Endothelial cell of umbilical vein (primary cell): ENCODE measurements around the gene IL24. TPM values are rescaled to one million over a fixed set of nuclear protein-coding genes. Genes with fewer than 3 reads are reported as not detected.

Source experiments
- BruUV-seq: library from RNA; stranded (reverse); fragments of 400-500 nt; replicated peaks from 2 replicates; lab custom pipeline; 2021; lab: Mats Ljungman, UMichigan
- CTCF ChIA-PET: fragments of 300-600, 350-600 bp; sonication (Branson Sonifier 250); formaldehyde crosslinking; loops from one replicate; lab custom pipeline; 2021; ENCODE audit warnings: antibody characterized with exemption, inconsistent platforms; lab: Charles Lee
- POLR2A ChIA-PET: fragments of 300-600, 350-600 bp; sonication (Branson Sonifier 250); formaldehyde crosslinking; loops from one replicate; lab custom pipeline; 2021; ENCODE audit warnings: antibody characterized with exemption, inconsistent platforms; lab: Charles Lee
- DNase-seq: peaks from one replicate; pipeline ENCODE4 v3.0.0-alpha.2; 2011; ENCODE audit warnings: low read depth, low spot score
- FAIRE-seq: peaks from 2 replicates; lab custom pipeline; 2011; peaks lifted over from hg19 to GRCh38; lab: Jason Lieb, UNC
- H2AFZ ChIP-seq: 2 replicates; pipeline ENCODE4 v1.6.0; 2012; ENCODE audit warnings: low read depth, low read length, control low read depth, inconsistent platforms
- H3K27ac ChIP-seq: 2 replicates; pipeline ENCODE4 v1.5.1; 2011; ENCODE audit warnings: low read depth, mild to moderate bottlenecking, control low read depth, low read length, moderate library complexity; ENCODE audit not compliant: insufficient read depth
- H3K27me3 ChIP-seq, 2 experiments: 2 replicates each; pipeline versions ENCODE4 v1.6.0 to v1.6.1; 2011; ENCODE audit warnings: low read length in 2 of 2, mixed read lengths in 1 of 2; ENCODE audit not compliant: control insufficient read depth in 2 of 2, insufficient read depth in 2 of 2
- H3K36me3 ChIP-seq, 2 experiments: 2 replicates in 1 of 2; 3 replicates in 1 of 2; pipeline ENCODE4 v1.5.1; 2011; ENCODE audit warnings: low read length in 2 of 2, mild to moderate bottlenecking in 1 of 2, moderate library complexity in 1 of 2; ENCODE audit not compliant: control insufficient read depth in 2 of 2, insufficient read depth in 2 of 2; ENCODE audit errors: extremely low read depth in 1 of 2
- H3K4me1 ChIP-seq: 3 replicates; pipeline ENCODE4 v1.5.1; 2011; ENCODE audit warnings: mild to moderate bottlenecking, low read length; ENCODE audit not compliant: control insufficient read depth, insufficient read depth; ENCODE audit errors: extremely low read depth
- H3K4me2 ChIP-seq: 2 replicates; pipeline ENCODE4 v1.6.1; 2011; ENCODE audit warnings: low read length, control low read depth, mixed read lengths; ENCODE audit not compliant: insufficient read depth
- H3K4me3 ChIP-seq, 3 experiments: fragments of 200-600 bp in 1 of 3; sonication (generic), shearing (Covaris generic) in 1 of 3; replicated peaks in 1 of 3; 2 replicates each; pipeline ENCODE4 v1.5.1; 2011 to 2016; ENCODE audit warnings: control low read depth in 3 of 3, low read length in 3 of 3, mild to moderate bottlenecking in 2 of 3, inconsistent platforms in 1 of 3, low read depth in 1 of 3, moderate library complexity in 1 of 3; ENCODE audit not compliant: insufficient read depth in 1 of 3
- H3K79me2 ChIP-seq: 2 replicates; pipeline ENCODE4 v1.6.0; 2012; ENCODE audit warnings: low read length, inconsistent platforms; ENCODE audit not compliant: control insufficient read depth, insufficient read depth
- H3K9ac ChIP-seq: replicated peaks from 2 replicates; pipeline ENCODE3; 2011; ENCODE audit warnings: low read length, control low read depth; ENCODE audit not compliant: insufficient read depth; ENCODE audit errors: extremely low read depth
- H3K9me1 ChIP-seq: replicated peaks from 3 replicates; pipeline ENCODE4 v1.6.0; 2011; ENCODE audit warnings: mild to moderate bottlenecking, low read length; ENCODE audit not compliant: control insufficient read depth, insufficient read depth; ENCODE audit errors: extremely low read depth
- H3K9me3 ChIP-seq: replicated peaks from 2 replicates; pipeline ENCODE4 v1.5.1; 2012; ENCODE audit warnings: low read length, inconsistent platforms; ENCODE audit not compliant: control insufficient read depth, insufficient read depth
- H4K20me1 ChIP-seq: replicated peaks from 2 replicates; pipeline ENCODE3; 2011; ENCODE audit warnings: mild to moderate bottlenecking, low read length; ENCODE audit not compliant: control insufficient read depth, insufficient read depth; ENCODE audit errors: extremely low read depth
- CTCF ChIP-seq, 2 donors: IDR thresholded peaks; 1 replicate in 1 of 2; 2 replicates in 1 of 2; pipeline ENCODE4 v1.5.1; 2011; ENCODE audit warnings: low read length in 2 of 2, mild to moderate bottlenecking in 2 of 2, moderate library complexity in 2 of 2, control low read depth in 1 of 2, inconsistent platforms in 1 of 2, low read depth in 1 of 2; ENCODE audit not compliant: insufficient read depth in 1 of 2; ENCODE audit errors: extremely low read depth in 1 of 2
- EZH2 ChIP-seq: IDR thresholded peaks from 2 replicates; pipeline ENCODE4 v1.6.1; 2012; ENCODE audit warnings: borderline replicate concordance, low read depth, mild to moderate bottlenecking, moderate library complexity, low read length, inconsistent platforms; ENCODE audit not compliant: severe bottlenecking
- FOS ChIP-seq: IDR thresholded peaks from 2 replicates; pipeline ENCODE4 v1.6.1; 2011; ENCODE audit warnings: mild to moderate bottlenecking, low read length, moderate library complexity, borderline replicate concordance; ENCODE audit not compliant: insufficient read depth
- GATA2 ChIP-seq: IDR thresholded peaks from 2 replicates; pipeline ENCODE4 v1.7.0; 2011; ENCODE audit warnings: low read depth, mild to moderate bottlenecking, moderate library complexity, mixed read lengths, low read length; ENCODE audit not compliant: insufficient read length, insufficient read depth
- JUN ChIP-seq: IDR thresholded peaks from 2 replicates; pipeline ENCODE4 v1.6.1; 2011; ENCODE audit warnings: borderline replicate concordance, low read depth; ENCODE audit not compliant: insufficient read length, insufficient read depth
- MAX ChIP-seq: IDR thresholded peaks from 2 replicates; pipeline ENCODE4 v1.6.1; 2011; ENCODE audit not compliant: insufficient read depth, insufficient read length
- MYC ChIP-seq: IDR thresholded peaks from one replicate; pipeline ENCODE4 v1.6.1; 2011; ENCODE audit warnings: mild to moderate bottlenecking, low read depth, low read length
- POLR2A ChIP-seq: IDR thresholded peaks from 2 replicates; pipeline ENCODE4 v1.6.1; 2012; ENCODE audit warnings: low read depth, mild to moderate bottlenecking, control low read depth, low read length
- POLR2AphosphoS5 ChIP-seq: IDR thresholded peaks from 2 replicates; pipeline ENCODE4 v1.6.1; 2012; ENCODE audit warnings: low read depth, mild to moderate bottlenecking, control low read depth, low read length, moderate library complexity; ENCODE audit not compliant: insufficient read depth
- dilution Hi-C: fragments of 300-500 bp; cut with MboI; formaldehyde crosslinking; loops from one replicate; pipeline ENCODE4 v1.15.0; 2019; ENCODE audit warnings: low sequenced_read_pairs; ENCODE audit not compliant: extremely low pct_ligation_motif_present
- intact Hi-C: fragments of 100-400 bp; cut with micrococcal nuclease; formaldehyde crosslinking; loops from one replicate; pipeline ENCODE4 v1.10.0; 2022
- polyA plus RNA-seq, 4 experiments: library from polyadenylated mRNA; depleted of rRNA in 3 of 4; stranded (reverse) in 3 of 4; unstranded in 1 of 4; fragments of >200 nt; gene quantifications; 2 replicates each; pipeline versions ENCODE4 v1.2.1 to v1.2.3, GENCODE V29; 2011 to 2012; ENCODE audit warnings: missing spikeins in 1 of 4
- total RNA-seq: library from RNA; stranded (reverse); gene quantifications from 2 replicates; pipeline ENCODE4 v1.2.3, GENCODE V29; 2021

The IL24 gene
- total and polyA plus RNA-seq, 2 donors (not counting 3 experiments of a cell fraction or from before 2014, with no cell fraction given), result not detected

- no peak overlapping the region for H3K4me3 ChIP-seq
- H3K4me1 ChIP-seq, result no peaks in the 10 kb centered on the region
- no peaks in the 10 kb centered on the region for H3K79me2 ChIP-seq
- H3K9me3 ChIP-seq, result no peaks in the 10 kb centered on the region
- H3K4me2 ChIP-seq, result no peak overlapping the region
- no peaks in the 10 kb centered on the region for H4K20me1 ChIP-seq
- H3K27ac ChIP-seq, result no peak overlapping the region
- ChIA-PET CTCF (interaction anchor here (1.6 to 1.7 kb wide), 3 partner anchors 11 to 584 kb away, joined by 3 to 4 read pairs (median 4); no protein-coding TSS in a partner anchor), POLR2A (no interaction called here)
- intact Hi-C loops (loop anchor here (10.0 kb wide), 1 partner anchor 421 kb away; no protein-coding TSS in a partner anchor), dilution Hi-C loops (no loop called here)
- no peak overlapping the region for H2AFZ ChIP-seq
- DNase-seq (no peak), FAIRE-seq (no peak)
- no peak overlapping the region for H3K9ac ChIP-seq
- peaks cover 9 to 10% of the 10 kb centered on the region in 2 experiments for H3K27me3 ChIP-seq
- TF ChIP-seq POLR2A (no peak), CTCF (IDR thresholded peaks at IDR 0.05; ENCODE audit: extremely low read depth in 1 of 2, insufficient read depth in 1 of 2, low read depth in 1 of 2, low read length in 2 of 2) (no peak), EZH2 (no peak), MYC (no peak), POLR2AphosphoS5 (no peak), FOS (no peak), JUN (no peak), GATA2 (no peak), MAX (no peak)
- H3K36me3 ChIP-seq, result no peaks in the 10 kb centered on the region
- no peaks in the 10 kb centered on the region for H3K9me1 ChIP-seq
- BruUV-seq, result no TSS peak
Observed at GRCh38 chr1:206916000-206916709, 18.9 kb downstream of the IL24 start.
